IMR-90 (cell line): Measurements from ENCODE around the gene CSRNP3. TPM values are rescaled to one million over a fixed set of nuclear protein-coding genes. Genes with fewer than 3 reads are reported as not detected.

Source experiments
- ATAC-seq: fragments of 200-7000 bp; cut with Tn5 transposase; 2 replicates; pipeline ENCODE4 v1.9.1; 2020; ENCODE audit warnings: low read depth, mild to moderate bottlenecking, moderate library complexity
- BruUV-seq: library from RNA; stranded (reverse); fragments of 400-500 nt; replicated peaks from 2 replicates; lab custom pipeline; 2021; lab: Mats Ljungman, UMichigan
- CTCF ChIA-PET: fragments of 300-600 bp; formaldehyde crosslinking; extraction: SDS; loops from one replicate; lab custom pipeline; 2021; ENCODE audit warnings: antibody characterized with exemption; lab: Yijun Ruan, JAX
- POLR2A ChIA-PET: fragments of 300-600 bp; sonication (Branson Sonifier 250); formaldehyde crosslinking; loops from one replicate; lab custom pipeline; 2022; ENCODE audit warnings: antibody characterized with exemption; ENCODE audit not compliant: unreplicated experiment; lab: Charles Lee
- DNase-seq: peaks from one replicate; pipeline ENCODE4 v3.0.0; 2013
- H2AFZ ChIP-seq: replicated peaks from 2 replicates; pipeline ENCODE3; 2013; ENCODE audit warnings: low read length, mild to moderate bottlenecking; ENCODE audit not compliant: poor library complexity
- H2AK5ac ChIP-seq: 2 replicates; pipeline ENCODE4 v1.6.1; 2013; ENCODE audit warnings: low read depth, low read length, inconsistent platforms
- H2AK9ac ChIP-seq: replicated peaks from 2 replicates; pipeline ENCODE3; 2013; ENCODE audit warnings: mild to moderate bottlenecking, low read depth, low read length, moderate library complexity; ENCODE audit not compliant: poor library complexity
- H2BK120ac ChIP-seq: 2 replicates; pipeline ENCODE4 v1.6.1; 2013; ENCODE audit warnings: low read depth, low read length, inconsistent platforms
- H2BK15ac ChIP-seq: 3 replicates; pipeline ENCODE4 v1.6.1; 2013; ENCODE audit warnings: low read depth, low read length, inconsistent platforms
- H2BK20ac ChIP-seq: 2 replicates; pipeline ENCODE4 v1.6.1; 2013; ENCODE audit warnings: low read depth, mild to moderate bottlenecking, inconsistent platforms, low read length, moderate library complexity
- H2BK5ac ChIP-seq: 2 replicates; pipeline ENCODE4 v1.6.1; 2013; ENCODE audit warnings: mild to moderate bottlenecking, low read depth, low read length, inconsistent platforms; ENCODE audit not compliant: poor library complexity, severe bottlenecking
- H3K14ac ChIP-seq: replicated peaks from 2 replicates; pipeline ENCODE4 v1.6.1; 2013; ENCODE audit warnings: low read depth, low read length, inconsistent platforms
- H3K18ac ChIP-seq: 2 replicates; pipeline ENCODE4 v1.6.1; 2013; ENCODE audit warnings: low read depth, low read length, control low read depth
- H3K23ac ChIP-seq: 2 replicates; pipeline ENCODE4 v1.6.1; 2013; ENCODE audit warnings: low read depth, low read length, inconsistent platforms
- H3K27ac ChIP-seq: 2 replicates; pipeline ENCODE4 v1.5.1; 2013; ENCODE audit warnings: mild to moderate bottlenecking, control low read depth, low read length; ENCODE audit not compliant: insufficient read depth
- H3K27me3 ChIP-seq: 2 replicates; pipeline ENCODE4 v1.6.1; 2013; ENCODE audit warnings: low read length; ENCODE audit not compliant: control insufficient read depth, insufficient read depth
- H3K36me3 ChIP-seq: 2 replicates; pipeline ENCODE4 v1.6.1; 2013; ENCODE audit warnings: low read length, mixed read lengths; ENCODE audit not compliant: control insufficient read depth, insufficient read depth
- H3K4ac ChIP-seq: 2 replicates; pipeline ENCODE4 v1.6.1; 2013; ENCODE audit warnings: low read depth, low read length, inconsistent platforms
- H3K4me1 ChIP-seq: 2 replicates; pipeline ENCODE4 v1.6.1; 2013; ENCODE audit warnings: low read length, mixed read lengths; ENCODE audit not compliant: control insufficient read depth, insufficient read depth
- H3K4me2 ChIP-seq: 2 replicates; pipeline ENCODE4 v1.6.1; 2013; ENCODE audit warnings: low read depth, mild to moderate bottlenecking, control low read depth, low read length, moderate library complexity
- H3K4me3 ChIP-seq: 2 replicates; pipeline ENCODE4 v1.5.1; 2013; ENCODE audit warnings: low read depth, mild to moderate bottlenecking, control low read depth, low read length, moderate library complexity; ENCODE audit not compliant: insufficient read depth
- H3K56ac ChIP-seq: 2 replicates; pipeline ENCODE4 v1.6.1; 2013; ENCODE audit warnings: low read length, inconsistent platforms; ENCODE audit not compliant: insufficient read depth; ENCODE audit errors: extremely low read depth
- H3K79me1 ChIP-seq, 2 experiments: 2 replicates each; pipeline ENCODE4 v1.6.1; 2013; ENCODE audit warnings: low read length in 2 of 2, inconsistent platforms in 1 of 2, low read depth in 1 of 2
- H3K9ac ChIP-seq: 2 replicates; pipeline ENCODE4 v1.6.1; 2013; ENCODE audit warnings: low read depth, low read length, control low read depth
- H3K9me1 ChIP-seq: 2 replicates; pipeline ENCODE4 v1.6.1; 2013; ENCODE audit warnings: low read length, inconsistent platforms; ENCODE audit not compliant: insufficient read depth
- H3K9me3 ChIP-seq: 2 replicates; pipeline ENCODE4 v1.6.1; 2013; ENCODE audit warnings: low read length; ENCODE audit not compliant: control insufficient read depth, insufficient read depth
- H4K20me1 ChIP-seq: 2 replicates; pipeline ENCODE4 v1.6.1; 2013; ENCODE audit warnings: low read length, inconsistent platforms; ENCODE audit not compliant: insufficient read depth
- H4K5ac ChIP-seq: 2 replicates; pipeline ENCODE4 v1.6.1; 2013; ENCODE audit warnings: mild to moderate bottlenecking, low read depth, low read length, control low read depth
- H4K8ac ChIP-seq, 2 experiments: 2 replicates each; pipeline ENCODE4 v1.6.1; 2013; ENCODE audit warnings: low read depth in 2 of 2, low read length in 2 of 2, control low read depth in 1 of 2, inconsistent platforms in 1 of 2
- H4K91ac ChIP-seq: 2 replicates; pipeline ENCODE4 v1.6.1; 2013; ENCODE audit warnings: low read depth, low read length, inconsistent platforms; ENCODE audit not compliant: insufficient read depth
- BHLHE40 ChIP-seq: fragments of 150-350 bp; IDR thresholded peaks from 2 replicates; pipeline ENCODE4 v1.6.1; 2016; ENCODE audit warnings: mild to moderate bottlenecking, low read depth, low read length
- CEBPB ChIP-seq: IDR thresholded peaks from 2 replicates; pipeline ENCODE4 v1.6.1; 2012; ENCODE audit warnings: low read depth, low read length, improper control_type of control experiment
- CHD1 ChIP-seq: IDR thresholded peaks from 2 replicates; pipeline ENCODE4 v1.6.1; 2012; ENCODE audit warnings: low read depth, low read length, improper control_type of control experiment
- FOS ChIP-seq: fragments of 150-350 bp; IDR thresholded peaks from 2 replicates; pipeline ENCODE4 v1.6.1; 2016; ENCODE audit warnings: low read depth, low read length
- MAFK ChIP-seq: IDR thresholded peaks from 2 replicates; pipeline ENCODE4 v1.6.1; 2012; ENCODE audit warnings: low read depth, low read length, improper control_type of control experiment
- MAZ ChIP-seq: IDR thresholded peaks from 2 replicates; pipeline ENCODE4 v1.6.1; 2012; ENCODE audit warnings: low read depth, mild to moderate bottlenecking, low read length, improper control_type of control experiment, moderate library complexity, borderline replicate concordance
- MXI1 ChIP-seq: IDR thresholded peaks from 2 replicates; pipeline ENCODE4 v1.6.1; 2012; ENCODE audit warnings: low read depth, mild to moderate bottlenecking, low read length, moderate library complexity, borderline replicate concordance
- NFE2L2 ChIP-seq: fragments of 150-350 bp; IDR thresholded peaks from 2 replicates; pipeline ENCODE4 v1.6.1; 2016; ENCODE audit warnings: low read depth, mild to moderate bottlenecking, low read length
- POLR2A ChIP-seq: IDR thresholded peaks from 2 replicates; pipeline ENCODE4 v1.6.1; 2012; ENCODE audit warnings: mild to moderate bottlenecking, low read depth, low read length
- RAD21 ChIP-seq: IDR thresholded peaks from 2 replicates; pipeline ENCODE4 v1.6.1; 2012; ENCODE audit warnings: low read length, improper control_type of control experiment
- RCOR1 ChIP-seq: IDR thresholded peaks from 2 replicates; pipeline ENCODE4 v1.6.1; 2012; ENCODE audit warnings: mild to moderate bottlenecking, low read length, improper control_type of control experiment; ENCODE audit not compliant: insufficient replicate concordance
- RFX5 ChIP-seq: IDR thresholded peaks from 2 replicates; pipeline ENCODE4 v1.8.0; 2012; ENCODE audit warnings: low read depth, mild to moderate bottlenecking, low read length, moderate library complexity
- SMC3 ChIP-seq: fragments of 150-350 bp; IDR thresholded peaks from 2 replicates; pipeline ENCODE4 v1.6.1; 2016; ENCODE audit warnings: low read depth, mild to moderate bottlenecking, antibody characterized with exemption, low read length, moderate library complexity
- WGBS, 2 experiments: methylation state at CpG; one replicate each; pipeline versions ENCODE4 v1.1.5 to v1.1.7; 2013; ENCODE audit warnings: missing lambda C conversion rate in 2 of 2; ENCODE audit not compliant: insufficient read length in 1 of 2; ENCODE audit errors: extremely low coverage in 2 of 2; 5-methylcytosine and 5-hydroxymethylcytosine counted together
- dilution Hi-C: fragments of 300-500 bp; cut with HindIII; formaldehyde crosslinking; loops from one replicate; pipeline ENCODE4 v1.14.3; 2018; ENCODE audit warnings: low sequenced_read_pairs; ENCODE audit not compliant: unreplicated experiment
- in situ Hi-C: fragments of 300-500 bp; cut with MboI; formaldehyde crosslinking; loops from 3 replicates; pipeline ENCODE4 v1.14.3; 2019; ENCODE audit warnings: low sequenced_read_pairs, inconsistent platforms, mixed read lengths
- intact Hi-C: fragments of 100-400 bp; cut with micrococcal nuclease; formaldehyde crosslinking; loops from 2 replicates; pipeline ENCODE4 v1.10.0; 2022
- polyA plus RNA-seq, 3 experiments: library from polyadenylated mRNA; depleted of rRNA; stranded (reverse); fragments of >200 nt; gene quantifications; 2 replicates each; pipeline ENCODE4 v1.2.3, GENCODE V29; 2012; ENCODE audit warnings: low replicate concordance in 1 of 3
- total RNA-seq: library from RNA; depleted of rRNA; stranded (reverse); fragments of >200 nt; gene quantifications from 2 replicates; pipeline ENCODE4 v1.2.3, GENCODE V29; 2012
- TF ChIP-seq, protein P1 (sequence below): fragments of 150-350 bp; IDR thresholded peaks from 2 replicates; pipeline ENCODE4 v1.6.1; 2017; ENCODE audit warnings: mild to moderate bottlenecking, antibody characterized with exemption, low read length, low read depth
- TF ChIP-seq, protein P2 (sequence below): fragments of 150-350 bp; IDR thresholded peaks from 2 replicates; pipeline ENCODE4 v1.6.1; 2016; ENCODE audit warnings: low read depth, mild to moderate bottlenecking, low read length, moderate library complexity, borderline replicate concordance
- TF ChIP-seq, protein P3 (sequence below): conservative IDR thresholded peaks from 2 replicates; pipeline ENCODE4 v1.5.1; 2012; ENCODE audit warnings: mild to moderate bottlenecking, low read depth, low read length, improper control_type of control experiment

Gene CSRNP3
- total and polyA plus RNA-seq, 2 of the 4 experiments (the other 2 are of a cell fraction), result 0.21 to 0.72 TPM

DNA sequence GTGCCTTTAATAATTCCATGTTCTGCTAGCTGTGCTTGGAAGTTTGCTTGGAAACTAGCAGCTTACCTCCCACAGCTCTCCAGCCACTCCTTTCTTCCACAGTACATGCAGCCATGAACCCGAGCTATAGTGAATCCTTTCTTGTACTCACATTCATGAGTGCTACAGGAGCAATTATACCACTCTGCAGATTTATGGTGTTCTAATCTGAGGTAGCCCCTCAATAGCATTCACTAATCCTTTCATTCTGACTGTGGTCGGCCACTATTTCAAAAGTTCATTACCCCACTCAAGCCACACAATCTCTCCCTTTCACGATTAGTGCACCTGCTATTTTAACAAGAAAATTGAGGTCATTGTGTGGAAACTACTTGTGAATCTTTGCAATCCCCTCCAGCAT is 53.2 kb downstream of the CSRNP3 start:
- Histone ChIP-seq H2AK5ac (no peak overlapping the region), H3K4me1 (no peaks in the 10 kb centered on the region), H2BK120ac (no peak overlapping the region), H2BK15ac (no peak overlapping the region), H3K4me3 (no peak overlapping the region), H4K91ac (no peak overlapping the region), H3K4ac (no peak overlapping the region), H2AK9ac (no peak overlapping the region), H3K18ac (no peak overlapping the region), H4K20me1 (no peaks in the 10 kb centered on the region), H3K9me1 (no peaks in the 10 kb centered on the region), H4K5ac (no peak overlapping the region), H2AFZ (no peak overlapping the region), H3K27me3 (no peaks in the 10 kb centered on the region), H3K9me3 (no peaks in the 10 kb centered on the region), H2BK20ac (no peak overlapping the region), H3K27ac (no peak overlapping the region), H3K9ac (no peak overlapping the region), H3K14ac (no peak overlapping the region), H4K8ac (no peak overlapping the region), H3K23ac (no peak overlapping the region), H3K56ac (no peak overlapping the region), H3K36me3 (no peaks in the 10 kb centered on the region), H3K4me2 (no peak overlapping the region), H2BK5ac (no peak overlapping the region), H3K79me1 (no peaks in the 10 kb centered on the region)
- ATAC-seq, result no peak
- in situ Hi-C loops, result no loop called here
- ChIA-PET CTCF (no interaction called here), POLR2A (no interaction called here)
- TF ChIP-seq NFE2L2, result no peak
- TF ChIP-seq RCOR1, result no peak
- TF ChIP-seq, protein P1, sequence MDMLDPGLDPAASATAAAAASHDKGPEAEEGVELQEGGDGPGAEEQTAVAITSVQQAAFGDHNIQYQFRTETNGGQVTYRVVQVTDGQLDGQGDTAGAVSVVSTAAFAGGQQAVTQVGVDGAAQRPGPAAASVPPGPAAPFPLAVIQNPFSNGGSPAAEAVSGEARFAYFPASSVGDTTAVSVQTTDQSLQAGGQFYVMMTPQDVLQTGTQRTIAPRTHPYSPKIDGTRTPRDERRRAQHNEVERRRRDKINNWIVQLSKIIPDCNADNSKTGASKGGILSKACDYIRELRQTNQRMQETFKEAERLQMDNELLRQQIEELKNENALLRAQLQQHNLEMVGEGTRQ, result no peak
- TF ChIP-seq MAFK, result no peak
- TF ChIP-seq MAZ, result no peak
- no peak for TF ChIP-seq RAD21
- TF ChIP-seq FOS, result no peak
- TF ChIP-seq POLR2A, result no peak
- TF ChIP-seq CEBPB, result no peak
- TF ChIP-seq BHLHE40, result no peak
- TF ChIP-seq, protein P2, sequence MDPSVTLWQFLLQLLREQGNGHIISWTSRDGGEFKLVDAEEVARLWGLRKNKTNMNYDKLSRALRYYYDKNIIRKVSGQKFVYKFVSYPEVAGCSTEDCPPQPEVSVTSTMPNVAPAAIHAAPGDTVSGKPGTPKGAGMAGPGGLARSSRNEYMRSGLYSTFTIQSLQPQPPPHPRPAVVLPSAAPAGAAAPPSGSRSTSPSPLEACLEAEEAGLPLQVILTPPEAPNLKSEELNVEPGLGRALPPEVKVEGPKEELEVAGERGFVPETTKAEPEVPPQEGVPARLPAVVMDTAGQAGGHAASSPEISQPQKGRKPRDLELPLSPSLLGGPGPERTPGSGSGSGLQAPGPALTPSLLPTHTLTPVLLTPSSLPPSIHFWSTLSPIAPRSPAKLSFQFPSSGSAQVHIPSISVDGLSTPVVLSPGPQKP, result no peak
- no peak for TF ChIP-seq MXI1
- TF ChIP-seq RFX5, result no peak
- TF ChIP-seq SMC3, result no peak
- TF ChIP-seq, protein P3, sequence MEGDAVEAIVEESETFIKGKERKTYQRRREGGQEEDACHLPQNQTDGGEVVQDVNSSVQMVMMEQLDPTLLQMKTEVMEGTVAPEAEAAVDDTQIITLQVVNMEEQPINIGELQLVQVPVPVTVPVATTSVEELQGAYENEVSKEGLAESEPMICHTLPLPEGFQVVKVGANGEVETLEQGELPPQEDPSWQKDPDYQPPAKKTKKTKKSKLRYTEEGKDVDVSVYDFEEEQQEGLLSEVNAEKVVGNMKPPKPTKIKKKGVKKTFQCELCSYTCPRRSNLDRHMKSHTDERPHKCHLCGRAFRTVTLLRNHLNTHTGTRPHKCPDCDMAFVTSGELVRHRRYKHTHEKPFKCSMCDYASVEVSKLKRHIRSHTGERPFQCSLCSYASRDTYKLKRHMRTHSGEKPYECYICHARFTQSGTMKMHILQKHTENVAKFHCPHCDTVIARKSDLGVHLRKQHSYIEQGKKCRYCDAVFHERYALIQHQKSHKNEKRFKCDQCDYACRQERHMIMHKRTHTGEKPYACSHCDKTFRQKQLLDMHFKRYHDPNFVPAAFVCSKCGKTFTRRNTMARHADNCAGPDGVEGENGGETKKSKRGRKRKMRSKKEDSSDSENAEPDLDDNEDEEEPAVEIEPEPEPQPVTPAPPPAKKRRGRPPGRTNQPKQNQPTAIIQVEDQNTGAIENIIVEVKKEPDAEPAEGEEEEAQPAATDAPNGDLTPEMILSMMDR, result no peak
- no peak for TF ChIP-seq CHD1
- whole genome bisulfite sequencing, 2 experiments, result no CpG with 5 or more reads among the region's 3 CpGs
- no TSS peak for BruUV-seq
- DNase-seq, result no peak
- dilution Hi-C loops, result no loop called here
- intact Hi-C loops, result no loop called here
